GM04504 (cell line): ENCODE data around the gene QPRT.
"Not testable (repeated sequence)": the region's sequence is repeated elsewhere in the genome, so short reads cannot be mapped to it uniquely, and the experiment has no call there.

Experiments
- DNase-seq: peaks from one replicate; pipeline ENCODE4 v3.0.0-alpha.2; 2012; ENCODE audit warnings: low read depth

QPRT gene

DNA sequence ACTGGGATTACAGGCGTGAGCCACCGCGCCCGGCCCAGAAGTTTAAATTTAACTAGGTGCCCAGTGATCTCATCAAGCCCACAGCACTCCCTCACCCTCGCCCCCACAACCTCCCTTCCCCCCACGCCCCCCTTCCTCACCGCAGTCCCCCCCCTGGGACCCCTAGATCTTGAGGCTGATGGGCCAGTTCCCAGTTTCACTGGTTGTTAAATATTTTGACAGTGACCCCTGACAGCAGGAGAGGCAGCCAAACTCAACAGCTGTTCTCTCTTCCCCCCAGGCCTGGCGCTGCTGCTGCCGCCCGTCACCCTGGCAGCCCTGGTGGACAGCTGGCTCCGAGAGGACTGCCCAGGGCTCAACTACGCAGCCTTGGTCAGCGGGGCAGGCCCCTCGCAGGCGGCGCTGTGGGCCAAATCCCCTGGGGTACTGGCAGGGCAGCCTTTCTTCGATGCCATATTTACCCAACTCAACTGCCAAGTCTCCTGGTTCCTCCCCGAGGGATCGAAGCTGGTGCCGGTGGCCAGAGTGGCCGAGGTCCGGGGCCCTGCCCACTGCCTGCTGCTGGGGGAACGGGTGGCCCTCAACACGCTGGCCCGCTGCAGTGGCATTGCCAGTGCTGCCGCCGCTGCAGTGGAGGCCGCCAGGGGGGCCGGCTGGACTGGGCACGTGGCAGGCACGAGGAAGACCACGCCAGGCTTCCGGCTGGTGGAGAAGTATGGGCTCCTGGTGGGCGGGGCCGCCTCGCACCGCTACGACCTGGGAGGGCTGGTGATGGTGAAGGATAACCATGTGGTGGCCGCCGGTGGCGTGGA, 15.6 kb downstream of the QPRT start:
- no peak for DNase-seq

DNA sequence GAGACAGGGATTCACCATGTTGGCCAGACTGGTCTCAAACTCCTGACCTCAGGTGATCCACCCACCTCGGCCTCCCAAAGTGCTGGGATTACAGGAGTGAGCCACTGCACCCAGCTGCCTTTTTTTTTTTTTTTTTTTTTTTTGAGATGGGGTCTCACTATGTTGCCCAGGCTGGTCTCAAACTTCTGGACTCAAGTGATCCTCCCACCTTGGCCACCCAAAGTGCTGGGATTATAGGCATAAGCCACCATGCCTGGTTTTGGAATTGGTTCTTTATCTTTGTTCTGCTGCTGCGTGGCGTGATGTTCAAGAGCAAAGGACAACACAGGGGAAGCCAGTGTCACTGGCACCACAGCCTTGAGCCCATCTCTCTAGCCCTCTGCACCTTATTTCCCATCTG, 16.7 kb downstream of the QPRT start:
- DNase-seq: not testable (repeated sequence)

DNA sequence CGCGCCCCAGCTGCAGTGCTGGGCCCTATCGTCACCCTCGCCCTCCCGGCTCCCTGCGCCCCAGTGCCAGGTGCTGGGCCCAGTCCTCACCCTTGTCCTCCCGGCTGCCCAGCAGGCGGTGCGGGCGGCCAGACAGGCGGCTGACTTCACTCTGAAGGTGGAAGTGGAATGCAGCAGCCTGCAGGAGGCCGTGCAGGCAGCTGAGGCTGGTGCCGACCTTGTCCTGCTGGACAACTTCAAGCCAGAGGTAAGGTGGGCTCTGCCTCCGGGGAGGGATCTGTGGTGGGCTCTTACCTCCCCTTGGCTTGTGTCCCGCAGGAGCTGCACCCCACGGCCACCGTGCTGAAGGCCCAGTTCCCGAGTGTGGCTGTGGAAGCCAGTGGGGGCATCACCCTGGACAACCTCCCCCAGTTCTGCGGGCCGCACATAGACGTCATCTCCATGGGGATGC, 17.9 kb downstream of the QPRT start:
- DNase-seq: no peak

DNA sequence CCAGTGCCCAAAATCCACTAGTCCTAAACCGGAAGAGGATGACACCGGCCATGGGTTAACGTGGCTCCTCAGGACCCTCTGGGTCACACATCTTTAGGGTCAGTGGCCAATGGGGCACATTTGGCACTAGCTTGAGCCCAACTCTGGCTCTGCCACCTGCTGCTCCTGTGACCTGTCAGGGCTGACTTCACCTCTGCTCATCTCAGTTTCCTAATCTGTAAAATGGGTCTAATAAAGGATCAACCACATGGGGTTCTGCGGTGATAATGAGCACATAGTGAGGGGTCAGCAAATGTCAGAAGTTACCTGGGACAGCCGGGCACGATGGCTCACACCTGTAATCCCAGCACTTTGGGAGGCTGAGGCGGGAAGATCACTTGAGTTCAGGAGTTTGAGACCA, 18.4 kb downstream of the QPRT start:
- no peak for DNase-seq

DNA sequence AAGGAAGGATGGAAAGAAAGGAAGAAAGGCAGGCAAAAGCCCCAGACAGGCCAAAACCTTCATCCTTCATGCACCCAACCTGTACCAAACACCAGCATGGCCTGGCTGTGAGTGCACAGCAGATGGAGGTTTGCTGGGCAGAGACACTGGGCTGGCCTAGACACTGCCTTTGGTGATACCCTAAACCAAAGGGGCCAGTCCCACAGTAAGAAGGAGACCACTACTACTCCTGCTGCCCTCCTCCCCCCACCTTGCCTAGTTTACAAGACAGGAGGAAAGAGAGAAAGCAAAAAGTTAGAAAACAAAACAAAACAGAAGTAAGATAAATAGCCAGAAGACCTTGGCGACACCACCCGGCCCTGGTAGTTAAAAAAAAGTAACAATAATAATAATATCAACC, 19.1 kb downstream of the QPRT start:
- no peak for DNase-seq

DNA sequence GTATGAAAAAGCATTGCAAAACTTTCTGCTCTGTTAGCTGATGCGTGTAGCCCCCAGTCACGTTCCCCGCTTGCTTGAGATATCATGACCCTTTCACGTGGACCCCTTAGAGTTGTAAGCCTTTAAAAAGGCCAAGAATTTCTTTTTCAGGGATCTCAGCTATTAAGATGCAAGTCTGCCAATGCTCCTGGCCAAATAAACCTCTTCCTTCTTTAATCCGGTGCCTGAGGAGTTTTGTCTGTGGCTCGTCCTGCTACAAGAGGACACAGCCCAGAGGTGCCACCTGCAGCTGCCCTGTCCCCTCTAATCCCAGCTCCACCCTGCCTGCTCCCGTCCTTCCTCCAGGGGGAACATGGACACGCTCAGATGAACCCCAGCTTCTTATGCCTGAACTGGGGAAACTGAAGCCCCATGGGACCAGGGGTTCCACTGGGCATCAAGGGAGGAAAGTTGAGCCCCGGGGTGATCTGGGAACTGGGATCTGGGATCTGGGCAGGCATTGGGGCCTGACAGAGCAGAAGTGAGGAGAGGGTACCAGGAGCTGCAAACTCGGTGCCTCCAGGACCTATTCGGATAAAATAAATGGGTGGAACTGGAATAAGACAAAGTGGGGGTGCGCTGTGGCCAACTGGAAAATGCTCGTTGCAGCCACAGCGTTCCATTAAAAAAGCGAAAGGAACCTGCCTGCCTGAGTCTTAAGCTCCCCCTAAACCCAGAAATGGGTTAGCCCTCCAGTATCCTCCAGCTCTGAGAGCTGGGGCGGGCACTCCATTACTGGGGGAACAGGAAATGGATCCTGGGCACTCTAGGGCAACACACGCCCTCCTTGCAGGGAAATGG, 19.7 kb downstream of the QPRT start:
- DNase-seq: no peak

DNA sequence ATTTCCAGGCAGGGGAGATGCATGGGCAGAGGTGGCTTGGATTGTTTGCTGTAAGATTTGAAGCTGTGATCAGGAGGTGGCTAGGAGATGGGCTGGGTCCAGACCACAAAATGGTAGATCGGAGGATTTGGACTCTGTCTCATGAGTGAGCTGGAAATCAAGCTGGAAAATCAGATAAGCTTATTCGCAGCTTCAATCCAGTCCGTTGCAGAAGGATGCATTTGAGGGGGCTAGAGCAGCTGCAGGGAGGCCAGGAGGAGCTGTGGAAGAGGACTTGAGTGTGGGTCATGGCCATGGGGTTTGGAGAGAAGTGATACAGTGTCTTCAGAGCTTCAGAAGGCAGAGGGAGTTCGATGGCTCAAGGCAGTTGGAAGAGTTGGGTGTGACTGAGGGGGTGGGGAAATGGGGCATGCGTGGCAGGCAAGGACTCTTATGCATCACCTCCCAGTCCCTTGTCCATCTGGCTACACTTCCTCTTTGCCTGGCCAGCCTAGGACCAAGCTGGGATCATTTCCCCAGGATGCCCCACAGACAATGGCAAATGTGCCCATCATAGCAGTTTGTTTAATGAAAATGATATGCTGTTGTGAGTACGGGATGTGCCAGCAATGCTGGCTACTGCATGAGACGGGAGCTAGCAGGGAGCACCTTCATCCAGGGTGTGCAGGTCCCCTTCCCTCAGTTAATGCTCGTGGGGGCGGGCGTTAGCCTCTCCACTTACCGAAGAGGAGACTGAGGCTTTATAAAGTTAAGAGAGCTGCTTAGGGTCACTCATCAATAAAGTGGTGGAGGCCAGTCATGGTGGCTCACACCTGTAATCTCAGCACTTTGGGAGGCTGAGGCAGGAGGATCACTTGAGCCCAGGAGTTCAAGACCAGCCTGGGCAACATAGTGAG, 20.6 kb downstream of the QPRT start:
- DNase-seq: no peak

DNA sequence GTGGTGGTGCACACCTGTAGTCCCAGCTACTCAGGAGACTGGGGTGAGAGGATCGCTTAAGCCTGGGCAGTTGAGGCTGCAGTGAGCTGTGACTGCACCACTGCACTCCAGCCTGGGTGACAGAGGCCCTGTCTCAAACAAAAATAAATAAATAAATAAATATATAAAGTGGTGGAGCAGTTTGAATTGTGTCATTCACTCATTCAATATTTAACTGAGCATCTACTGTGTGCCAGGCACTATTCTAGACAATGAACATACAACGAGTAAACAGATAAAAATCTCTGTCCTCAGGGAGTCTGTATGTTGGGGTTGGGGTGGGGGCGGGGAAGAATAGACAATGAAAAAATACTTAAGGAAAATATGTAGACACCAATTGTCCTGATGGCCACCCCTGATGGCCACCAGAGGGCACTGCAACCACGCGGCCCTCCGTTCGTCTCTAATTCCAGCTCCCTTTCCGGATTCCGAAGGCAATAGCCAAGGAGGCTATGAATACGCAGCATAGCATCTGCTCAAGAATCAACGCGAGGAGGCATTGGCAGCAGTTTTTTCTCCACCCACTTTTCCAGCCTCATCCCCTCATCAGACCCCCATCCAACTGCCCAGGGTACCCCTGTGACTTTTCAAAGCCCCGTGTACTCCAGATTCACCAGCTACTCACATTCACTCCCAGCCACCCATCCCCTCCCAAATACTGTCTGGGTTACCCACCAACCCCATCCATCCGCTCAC, 21.4 kb downstream of the QPRT start:
- peak; percentile 77 for DNase-seq

DNA sequence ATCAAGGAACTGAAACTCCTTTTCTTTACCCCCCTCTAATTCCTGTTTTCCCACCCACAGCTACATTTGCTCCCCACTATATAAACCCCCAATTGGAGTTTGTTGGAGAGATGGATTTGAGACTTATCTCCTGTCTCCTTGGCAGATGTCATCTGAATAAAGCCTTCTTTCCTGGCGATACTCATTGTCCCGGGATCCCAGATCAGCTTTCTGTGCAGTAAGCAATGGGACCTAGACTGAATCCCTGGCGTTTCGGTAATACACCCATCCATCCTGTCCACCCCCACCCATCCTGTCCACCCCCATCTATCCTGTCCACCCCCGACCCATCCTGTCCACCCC, 22.2 kb downstream of the QPRT start:
- DNase-seq: no peak

DNA sequence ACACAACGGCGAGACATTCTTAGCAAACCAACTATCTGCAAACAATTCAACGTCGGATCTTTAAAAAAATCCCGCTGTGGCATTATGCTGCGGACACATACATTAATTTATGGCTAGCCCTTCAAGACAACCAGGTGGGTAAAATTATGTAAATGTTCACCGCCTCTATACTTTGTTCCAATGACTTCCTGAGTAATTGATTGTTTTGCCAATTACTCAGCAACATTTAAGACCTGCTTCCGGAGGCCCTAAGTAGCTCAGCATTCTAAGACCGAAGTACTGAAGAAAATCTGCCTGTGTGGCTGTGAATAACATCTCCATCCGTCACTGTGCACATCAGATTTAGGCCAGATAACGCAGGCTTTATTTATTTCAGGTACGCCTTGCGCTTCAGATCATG, 23.3 kb downstream of the QPRT start:
- DNase-seq: no peak

DNA sequence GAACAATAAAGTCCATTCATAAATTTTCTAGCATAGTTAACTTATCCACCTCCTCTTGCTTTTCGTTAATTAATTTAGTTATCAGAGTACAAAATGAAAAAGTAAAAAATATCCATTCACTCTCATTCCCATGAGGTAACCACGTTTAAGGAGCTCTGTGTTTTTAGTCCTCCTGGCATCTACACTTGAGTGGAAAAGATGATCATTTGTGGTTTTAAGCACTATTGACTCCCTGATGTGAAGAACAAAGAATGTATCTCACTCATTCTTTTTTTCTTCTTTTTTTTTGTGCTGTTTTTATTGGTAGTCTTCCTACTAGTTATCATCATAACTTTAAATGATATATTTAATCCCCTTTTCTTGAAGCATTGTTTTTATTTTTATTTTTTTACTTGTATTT, 26.1 kb downstream of the QPRT start:
- no peak for DNase-seq

DNA sequence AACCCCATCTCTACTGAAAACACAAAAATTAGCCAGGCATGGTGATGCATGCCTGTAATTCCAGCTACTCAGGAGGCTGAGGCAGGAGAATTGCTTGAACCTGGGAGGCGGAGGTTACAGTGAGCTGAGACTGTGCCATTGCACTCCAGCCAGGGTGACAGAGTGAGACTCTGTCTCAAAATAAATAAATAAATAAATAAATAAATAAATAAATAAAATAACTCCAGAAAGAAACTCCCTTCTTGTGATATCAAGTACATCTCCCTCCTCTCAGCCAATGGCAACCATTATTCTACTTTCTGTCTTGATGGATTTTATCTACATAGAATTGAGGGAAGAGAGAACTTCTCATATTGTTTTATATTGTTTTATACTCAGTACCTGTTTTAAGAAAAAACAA, 28.2 kb downstream of the QPRT start:
- not testable (repeated sequence) for DNase-seq

DNA sequence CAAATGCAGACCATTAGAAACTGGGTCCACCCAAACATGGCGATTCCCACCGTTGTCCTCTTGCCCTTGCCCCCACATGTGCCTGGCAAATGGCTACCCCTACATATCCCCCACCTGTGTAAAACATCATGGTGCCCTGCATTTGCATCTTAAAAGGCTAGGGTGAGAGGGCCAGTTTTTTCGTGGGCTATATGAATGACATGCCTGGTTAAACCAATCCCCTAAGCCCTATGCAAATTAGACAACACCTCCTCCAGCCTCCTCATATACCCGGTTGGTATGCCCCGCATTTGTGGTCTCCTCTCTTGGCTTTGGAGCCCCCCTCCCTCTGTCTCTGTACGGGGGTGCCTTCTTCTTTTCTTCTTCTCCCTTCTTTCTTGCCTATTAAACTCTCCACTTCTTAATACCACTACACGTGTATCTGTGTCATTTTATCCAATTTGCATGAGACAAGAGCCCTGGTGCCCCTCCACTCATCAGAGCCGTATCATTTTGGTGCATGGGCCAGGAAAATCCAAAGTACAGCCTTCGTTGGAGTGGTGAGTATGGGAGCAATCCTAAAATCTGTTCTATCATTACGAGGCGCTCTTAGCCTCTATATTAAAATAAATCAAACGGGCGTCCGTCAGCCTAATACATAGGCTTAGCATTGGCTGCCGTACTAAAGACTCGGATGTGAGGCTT, 30.1 kb downstream of the QPRT start:
- DNase-seq: no peak

DNA sequence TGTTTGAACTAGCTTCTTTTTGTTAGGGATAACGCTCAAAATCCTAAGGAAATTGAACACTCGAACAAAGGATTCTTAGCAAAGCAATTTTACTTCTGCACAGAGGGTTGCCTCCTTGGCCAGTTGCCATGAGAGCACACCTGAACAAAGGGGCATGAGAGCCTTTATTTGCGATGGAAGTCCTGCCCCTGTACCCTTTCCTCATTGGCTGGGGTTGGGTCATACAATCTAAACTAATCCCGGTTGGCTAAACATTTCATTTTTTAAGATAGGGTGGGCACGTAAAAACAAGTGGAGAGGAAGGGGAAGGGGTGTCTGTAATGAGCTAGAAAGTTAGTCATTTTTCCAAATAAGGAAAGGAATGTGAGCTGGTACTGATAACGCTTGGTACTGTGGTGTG, 30.7 kb downstream of the QPRT start:
- DNase-seq: not testable (repeated sequence)

DNA sequence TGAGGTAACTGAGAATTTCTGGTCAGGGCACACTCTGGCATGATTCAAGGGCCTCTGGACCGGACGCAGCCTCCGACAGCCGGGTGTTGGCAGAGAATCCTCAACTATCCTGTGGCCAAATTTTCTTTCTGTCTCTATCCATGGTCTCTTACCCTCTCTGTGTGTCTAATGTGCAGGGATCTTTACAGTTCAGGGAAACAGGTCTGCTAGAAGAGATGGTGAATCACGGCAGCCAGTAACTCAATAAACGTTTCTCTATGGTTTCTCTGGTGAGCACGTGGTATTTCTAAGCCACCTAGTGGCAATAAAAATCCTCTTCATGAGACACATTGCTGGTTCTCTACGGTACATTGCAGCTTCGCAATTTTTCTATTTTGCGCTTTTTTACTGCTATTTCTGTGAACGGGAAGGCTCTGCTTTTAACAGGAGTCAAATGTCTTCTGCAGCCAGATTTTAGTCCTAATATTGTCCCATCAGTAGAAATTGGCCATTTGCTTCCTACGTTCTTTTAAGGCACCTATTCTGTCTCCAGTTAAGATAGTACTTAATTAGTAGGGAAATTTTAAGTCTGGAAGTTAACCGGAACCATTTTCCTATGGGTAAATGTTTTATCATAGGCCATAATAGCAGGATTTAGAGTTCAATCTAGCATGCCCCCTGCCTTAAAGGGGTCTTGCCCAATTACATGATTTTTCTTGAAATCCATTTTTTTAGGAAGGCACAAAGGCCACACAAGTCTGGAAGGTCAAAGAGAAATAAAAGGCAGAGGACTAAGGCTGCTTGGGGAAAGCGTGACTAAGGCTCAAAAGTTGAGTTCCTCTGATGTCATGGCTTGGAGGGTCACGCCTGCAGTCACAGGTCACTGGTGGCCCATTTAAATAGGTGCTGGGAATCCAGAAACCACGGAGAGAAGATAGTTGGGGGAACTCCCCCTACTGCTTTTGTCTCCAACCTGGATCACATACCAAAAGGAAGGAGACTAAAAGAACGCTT, 31.5 kb downstream of the QPRT start:
- DNase-seq: peak; percentile 39

DNA sequence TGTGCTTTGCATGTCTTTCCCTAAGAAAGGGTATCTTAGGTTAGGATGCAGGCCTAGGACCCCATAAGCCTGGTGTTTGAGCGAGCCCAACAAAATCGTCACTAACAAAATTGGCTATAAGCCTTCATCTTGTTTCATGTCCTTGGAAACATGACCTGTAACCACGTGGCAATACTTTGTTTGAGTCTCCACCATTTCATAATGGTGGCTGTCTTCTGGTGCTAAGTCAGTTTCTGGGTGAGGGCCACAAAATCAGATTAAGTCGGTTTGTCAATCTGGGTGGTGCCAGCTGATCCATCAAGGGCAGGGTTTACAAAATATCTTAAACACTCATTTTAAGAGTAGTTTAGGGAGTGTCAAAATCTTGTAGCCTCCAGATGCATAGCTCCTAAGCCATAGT, 33.8 kb downstream of the QPRT start:
- no peak for DNase-seq

DNA sequence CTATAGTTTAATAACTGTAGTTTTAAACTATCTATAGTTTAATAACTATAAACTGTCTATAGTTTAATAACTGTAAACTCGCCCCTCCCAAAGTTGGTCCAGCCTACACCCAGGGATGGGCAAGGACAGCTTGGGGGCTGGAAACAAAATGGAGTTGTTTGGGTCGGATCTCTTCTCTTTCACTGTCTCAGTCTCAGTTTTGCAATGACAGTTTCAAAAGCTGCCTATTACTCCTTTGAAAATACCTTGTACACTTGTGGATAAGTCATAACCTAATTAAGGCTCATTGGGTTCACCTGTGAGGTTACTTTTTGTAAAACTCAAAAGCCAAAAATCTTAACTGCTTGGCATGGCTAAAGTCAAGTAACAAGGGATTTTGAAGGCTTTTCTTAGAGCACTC, 35.4 kb downstream of the QPRT start:
- DNase-seq: no peak

DNA sequence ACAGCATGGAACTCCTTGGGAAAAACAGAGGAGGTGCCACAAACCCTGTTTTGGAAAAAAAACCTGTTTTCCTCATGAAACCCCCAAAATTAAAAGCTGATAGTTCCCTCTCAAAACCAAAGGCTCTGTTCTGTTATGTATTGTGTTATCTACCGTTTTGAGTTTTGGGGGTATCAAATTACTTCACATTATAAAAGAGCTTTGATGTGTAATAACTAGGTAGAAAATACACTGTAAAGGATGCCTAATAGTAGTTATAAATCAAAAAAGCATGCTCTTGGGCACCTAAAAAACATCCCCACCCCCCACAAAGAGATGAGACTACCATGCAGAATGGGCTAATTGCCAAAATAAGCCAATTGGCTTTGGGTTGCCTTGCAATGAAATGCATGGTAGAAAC, 36.0 kb downstream of the QPRT start:
- DNase-seq: no peak

DNA sequence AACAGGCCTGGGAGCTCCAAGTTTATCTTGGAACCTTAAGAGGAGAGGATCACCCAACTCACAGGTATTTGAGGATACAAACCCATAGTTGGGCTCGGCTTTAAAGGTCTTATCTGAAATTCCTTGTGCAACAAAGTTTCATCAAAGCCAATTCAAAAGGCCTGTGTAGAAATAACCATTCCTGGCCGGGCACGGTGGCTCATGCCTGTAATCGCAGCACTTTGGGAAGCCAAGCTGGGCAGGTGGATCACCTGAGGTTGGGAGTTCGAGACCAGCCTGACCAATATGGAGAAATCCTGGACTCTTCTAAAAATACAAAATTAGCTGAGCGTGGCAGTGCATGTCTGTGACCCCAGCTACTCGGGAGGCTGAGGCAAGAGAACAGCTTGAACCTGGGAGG, 38.1 kb downstream of the QPRT start:
- DNase-seq: no peak

DNA sequence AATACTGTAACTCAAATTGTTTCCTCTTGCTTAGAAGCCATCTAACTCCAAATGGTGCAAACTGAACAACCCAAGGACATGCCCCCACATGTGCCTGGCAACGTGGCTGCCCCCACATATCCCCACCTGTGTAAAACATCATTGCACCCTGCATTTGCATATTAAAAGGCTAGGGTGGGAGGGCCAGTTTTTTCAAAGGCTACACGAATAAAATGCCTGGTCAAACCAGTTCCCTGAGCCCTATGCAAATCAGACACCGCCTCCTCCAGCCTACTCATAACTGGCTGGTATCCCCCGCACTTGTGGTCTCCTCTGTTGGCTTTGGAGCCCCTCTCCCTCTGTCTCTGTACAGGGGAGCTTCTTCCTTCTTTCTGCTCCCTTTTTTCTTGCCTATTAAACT, 40.1 kb downstream of the QPRT start:
- DNase-seq: no peak
